Mesothelial cell of epicardium (in vitro differentiated cells): ENCODE data around the gene PARPBP. TPM values are rescaled to one million over a fixed set of nuclear protein-coding genes. Genes with fewer than 3 reads are reported as not detected.

ENCODE experiments used
- DNase-seq, 2 experiments: peaks; one replicate each; pipeline ENCODE4 v3.0.0; 2021; ENCODE audit warnings: low spot score in 2 of 2; ENCODE audit not compliant: unreplicated experiment in 2 of 2
- H3K27ac Mint-ChIP-seq: 2 replicates; pipeline ENCODE4 v1.8.0; 2021; ENCODE audit warnings: mixed read lengths
- H3K27me3 Mint-ChIP-seq: 2 replicates; pipeline ENCODE4 v1.8.0; 2021; ENCODE audit warnings: low read depth, mixed read lengths
- H3K36me3 Mint-ChIP-seq: 2 replicates; pipeline ENCODE4 v1.8.0; 2021; ENCODE audit warnings: mixed read lengths
- H3K4me1 Mint-ChIP-seq: 2 replicates; pipeline ENCODE4 v1.8.0; 2021; ENCODE audit warnings: mixed read lengths
- H3K4me3 Mint-ChIP-seq: 2 replicates; pipeline ENCODE4 v1.8.0; 2021; ENCODE audit warnings: mild to moderate bottlenecking, moderate library complexity, mixed read lengths
- H3K9me3 Mint-ChIP-seq: 2 replicates; pipeline ENCODE4 v1.8.0; 2021; ENCODE audit warnings: mixed read lengths
- CTCF ChIP-seq: fragments of 200-600 bp; sonication (generic); IDR thresholded peaks from one replicate; pipeline ENCODE4 v1.5.0; 2021; ENCODE audit warnings: antibody characterized with exemption; ENCODE audit not compliant: unreplicated experiment
- total RNA-seq: library from RNA; stranded (reverse); gene quantifications from 3 replicates; pipeline ENCODE4 v1.2.1, GENCODE V29; 2021

PARPBP gene
- total RNA-seq, 1 donor from 2014 or later = 15.0 TPM

- peaks cover 27% of the 10 kb centered on the region for H3K4me1 Mint-ChIP-seq
- no peak overlapping the region for H3K27ac Mint-ChIP-seq
- no peak for DNase-seq
- no peaks in the 10 kb centered on the region for H3K27me3 Mint-ChIP-seq
- peaks cover 7% of the 10 kb centered on the region for H3K36me3 Mint-ChIP-seq
- H3K4me3 Mint-ChIP-seq = no peak overlapping the region
- no peaks in the 10 kb centered on the region for H3K9me3 Mint-ChIP-seq
- TF ChIP-seq CTCF = no peak
Observed at GRCh38 chr12:102096855-102097254, 23.1 kb upstream of the PARPBP start.

GRCh38 chr12:102106905-102107304, 13.1 kb upstream of the PARPBP start:
- no peaks in the 10 kb centered on the region for H3K4me1 Mint-ChIP-seq
- no peaks in the 10 kb centered on the region for H3K27me3 Mint-ChIP-seq
- no peak overlapping the region for H3K4me3 Mint-ChIP-seq
- peaks cover 47% of the 10 kb centered on the region for H3K9me3 Mint-ChIP-seq
- TF ChIP-seq CTCF = no peak
- H3K36me3 Mint-ChIP-seq = peaks cover 91% of the 10 kb centered on the region
- no peak overlapping the region for H3K27ac Mint-ChIP-seq
- DNase-seq = no peak

GRCh38 chr12:102107970-102108369, 12.0 kb upstream of the PARPBP start:
- H3K36me3 Mint-ChIP-seq = peaks cover 83% of the 10 kb centered on the region
- H3K4me1 Mint-ChIP-seq = no peaks in the 10 kb centered on the region
- no peak overlapping the region for H3K27ac Mint-ChIP-seq
- no peaks in the 10 kb centered on the region for H3K27me3 Mint-ChIP-seq
- DNase-seq = no peak
- no peak for TF ChIP-seq CTCF
- no peak overlapping the region for H3K4me3 Mint-ChIP-seq
- peaks cover 40% of the 10 kb centered on the region for H3K9me3 Mint-ChIP-seq

GRCh38 chr12:102110782-102111181, 9.2 kb upstream of the PARPBP start:
- peaks cover 18% of the 10 kb centered on the region for H3K9me3 Mint-ChIP-seq
- TF ChIP-seq CTCF = no peak
- peaks cover 60% of the 10 kb centered on the region for H3K36me3 Mint-ChIP-seq

GRCh38 chr12:102114212-102114611, 5.8 kb upstream of the PARPBP start:
- Mint-ChIP-seq H3K4me1 (peaks cover 4% of the 10 kb centered on the region), H3K27me3 (no peaks in the 10 kb centered on the region), H3K27ac (no peak overlapping the region), H3K36me3 (peaks cover 35% of the 10 kb centered on the region), H3K9me3 (no peaks in the 10 kb centered on the region), H3K4me3 (no peak overlapping the region)
- no peak for DNase-seq
- no peak for TF ChIP-seq CTCF

More at GRCh38 chr12:102110782-102111181, 9.2 kb upstream of the PARPBP start:
- Mint-ChIP-seq H3K27me3 (no peaks in the 10 kb centered on the region), H3K27ac (no peak overlapping the region), H3K4me1 (no peaks in the 10 kb centered on the region), H3K4me3 (no peak overlapping the region)
- no peak for DNase-seq

GRCh38 chr12:102116392-102116791, 3.6 kb upstream of the PARPBP start:
- Mint-ChIP-seq H3K27me3 (no peaks in the 10 kb centered on the region), H3K9me3 (no peaks in the 10 kb centered on the region), H3K36me3 (peaks cover 17% of the 10 kb centered on the region), H3K4me3 (no peak overlapping the region), H3K4me1 (peaks cover 12% of the 10 kb centered on the region), H3K27ac (no peak overlapping the region)
- no peak for DNase-seq
- no peak for TF ChIP-seq CTCF
